Measurements from ENCODE around the gene DCBLD2. TPM values are rescaled to one million over a fixed set of nuclear protein-coding genes. Genes with fewer than 3 reads are reported as not detected.

Gene DCBLD2
- total RNA-seq, 1 donor from 2014 or later = 553 TPM

GRCh38 chr3:98770261-98771039 is 131.0 kb downstream of the DCBLD2 start:
- DNase-seq (ENCODE audit: low read depth) = no peak
- H3K27me3 ChIP-seq (ENCODE audit: control insufficient read depth, insufficient read depth, low read length) = no peaks in the 10 kb centered on the region
- H3K36me3 ChIP-seq (ENCODE audit: control insufficient read depth, insufficient read depth, low read length) = no peaks in the 10 kb centered on the region
- no peak for TF ChIP-seq CTCF (IDR thresholded peaks at IDR 0.05; ENCODE audit: insufficient read depth, low read length, poor library complexity, severe bottlenecking)
- H3K4me3 ChIP-seq (ENCODE audit: low read depth, low read length) = no peak overlapping the region

GRCh38 chr3:98769448-98769847 is 132.0 kb downstream of the DCBLD2 start:
- no peak for DNase-seq (ENCODE audit: low read depth)
- no peak for TF ChIP-seq CTCF (IDR thresholded peaks at IDR 0.05; ENCODE audit: insufficient read depth, low read length, poor library complexity, severe bottlenecking)

GRCh38 chr3:98768961-98769360 is 132.5 kb downstream of the DCBLD2 start:
- DNase-seq (ENCODE audit: low read depth) = no peak
- TF ChIP-seq CTCF (IDR thresholded peaks at IDR 0.05; ENCODE audit: insufficient read depth, low read length, poor library complexity, severe bottlenecking) = no peak
- H3K27me3 ChIP-seq (ENCODE audit: control insufficient read depth, insufficient read depth, low read length) = no peaks in the 10 kb centered on the region
- no peaks in the 10 kb centered on the region for H3K36me3 ChIP-seq (ENCODE audit: control insufficient read depth, insufficient read depth, low read length)
- H3K4me3 ChIP-seq (ENCODE audit: low read depth, low read length) = no peak overlapping the region

More at GRCh38 chr3:98769448-98769847, 132.0 kb downstream of the DCBLD2 start:
- H3K27me3 ChIP-seq (ENCODE audit: control insufficient read depth, insufficient read depth, low read length) = no peaks in the 10 kb centered on the region
- H3K4me3 ChIP-seq (ENCODE audit: low read depth, low read length) = no peak overlapping the region
- H3K36me3 ChIP-seq (ENCODE audit: control insufficient read depth, insufficient read depth, low read length) = no peaks in the 10 kb centered on the region

- no peak for DNase-seq (ENCODE audit: low read depth)
- Histone ChIP-seq H3K36me3 (ENCODE audit: control insufficient read depth, insufficient read depth, low read length) (no peaks in the 10 kb centered on the region), H3K4me3 (ENCODE audit: low read depth, low read length) (no peak overlapping the region), H3K27me3 (ENCODE audit: control insufficient read depth, insufficient read depth, low read length) (no peaks in the 10 kb centered on the region)
- TF ChIP-seq CTCF (IDR thresholded peaks at IDR 0.05; ENCODE audit: insufficient read depth, low read length, poor library complexity, severe bottlenecking) = no peak
These were observed 134.6 kb downstream of the DCBLD2 start for GRCh38 chr3:98766924-98767323.

GRCh38 chr3:98765721-98766120 is 135.8 kb downstream of the DCBLD2 start:
- no peaks in the 10 kb centered on the region for H3K36me3 ChIP-seq (ENCODE audit: control insufficient read depth, insufficient read depth, low read length)
- no peak for TF ChIP-seq CTCF (IDR thresholded peaks at IDR 0.05; ENCODE audit: insufficient read depth, low read length, poor library complexity, severe bottlenecking)
- no peak for DNase-seq (ENCODE audit: low read depth)
- no peaks in the 10 kb centered on the region for H3K27me3 ChIP-seq (ENCODE audit: control insufficient read depth, insufficient read depth, low read length)
- H3K4me3 ChIP-seq (ENCODE audit: low read depth, low read length) = no peak overlapping the region

GRCh38 chr3:98764472-98764884 is 137.0 kb downstream of the DCBLD2 start:
- DNase-seq (ENCODE audit: low read depth) = no peak
- Histone ChIP-seq H3K27me3 (ENCODE audit: control insufficient read depth, insufficient read depth, low read length) (no peaks in the 10 kb centered on the region), H3K4me3 (ENCODE audit: low read depth, low read length) (no peak overlapping the region), H3K36me3 (ENCODE audit: control insufficient read depth, insufficient read depth, low read length) (no peaks in the 10 kb centered on the region)
- no peak for TF ChIP-seq CTCF (IDR thresholded peaks at IDR 0.05; ENCODE audit: insufficient read depth, low read length, poor library complexity, severe bottlenecking)

All from kidney epithelial cell (primary cell).